K562 (cell line): ENCODE data around the gene PFKL.

Source experiments
- ATF7 ChIP-seq: fragments of 450-650 bp; IDR thresholded peaks from 2 replicates; pipeline ENCODE4 v1.7.1; 2014; ENCODE audit warnings: mild to moderate bottlenecking, moderate library complexity
- BRCA1 ChIP-seq, 2 experiments: fragments of 450-650 bp in 1 of 2; sonication (generic) in 1 of 2; formaldehyde crosslinking in 1 of 2; IDR thresholded peaks; 2 replicates each; pipeline versions ENCODE4 v1.5.0 to v1.6.1; 2017 to 2020; ENCODE audit warnings: mild to moderate bottlenecking in 1 of 2, missing genetic modification reagents in 1 of 2
- CC2D1A ChIP-seq: fragments of 450-650 bp; IDR thresholded peaks from 2 replicates; pipeline ENCODE4 v1.6.1; 2017; ENCODE audit warnings: mild to moderate bottlenecking
- CREB5 ChIP-seq: fragments of 250-450 bp; sonication (Bioruptor Pico); IDR thresholded peaks from 2 replicates; pipeline ENCODE4 v1.5.0; 2020; ENCODE audit warnings: mild to moderate bottlenecking
- CTCF ChIP-seq, 3 experiments: IDR thresholded peaks in 2 of 3; conservative IDR thresholded peaks in 1 of 3; 2 replicates each; pipeline ENCODE4 v1.5.1; 2011 to 2012; ENCODE audit warnings: low read length in 3 of 3, mild to moderate bottlenecking in 3 of 3, control low read depth in 2 of 3, improper control_type of control experiment in 1 of 3, inconsistent platforms in 1 of 3, low read depth in 1 of 3, mixed read lengths in 1 of 3, moderate library complexity in 1 of 3; ENCODE audit not compliant: insufficient read depth in 2 of 3
- EZH2 ChIP-seq: IDR thresholded peaks from 2 replicates; pipeline ENCODE4 v1.6.1; 2012; ENCODE audit warnings: low read depth, mild to moderate bottlenecking, inconsistent platforms, low read length, borderline replicate concordance
- KDM1A ChIP-seq, 2 experiments: fragments of 450-650 bp; IDR thresholded peaks; 2 replicates each; pipeline ENCODE4 v1.6.1; 2016; ENCODE audit warnings: mild to moderate bottlenecking in 2 of 2
- SPI1 ChIP-seq: IDR thresholded peaks from 2 replicates; pipeline ENCODE4 v1.6.1; 2011; ENCODE audit warnings: low read depth, low read length, control low read depth, borderline replicate concordance
- TAF1 ChIP-seq: IDR thresholded peaks from 2 replicates; pipeline ENCODE4 v1.6.1; 2011; ENCODE audit warnings: mild to moderate bottlenecking, low read length, moderate library complexity; ENCODE audit not compliant: insufficient read depth, control insufficient read depth, severe bottlenecking; ENCODE audit errors: extremely low read depth
- UBTF ChIP-seq, 2 experiments: IDR thresholded peaks; 2 replicates each; pipeline ENCODE4 v1.6.1; 2012; ENCODE audit warnings: improper control_type of control experiment in 2 of 2, low read depth in 2 of 2, low read length in 2 of 2, borderline replicate concordance in 1 of 2
- XRCC5 ChIP-seq: fragments of 200-400 bp; formaldehyde crosslinking; IDR thresholded peaks from 2 replicates; pipeline ENCODE4 v1.6.1; 2017; ENCODE audit warnings: low read depth, mild to moderate bottlenecking, low read length
- TF ChIP-seq, protein P1 (sequence below): fragments of 250-450 bp; sonication (Bioruptor Pico); IDR thresholded peaks from 2 replicates; pipeline ENCODE4 v1.8.0; 2021; ENCODE audit warnings: borderline replicate concordance, mild to moderate bottlenecking, moderate library complexity; ENCODE audit not compliant: poor library complexity, severe bottlenecking
- TF ChIP-seq, protein P2 (sequence below), 3 experiments: fragments of 200-800 bp in 1 of 3; sonication (Bioruptor generic) in 1 of 3; sonication (generic) in 1 of 3; formaldehyde crosslinking in 1 of 3; IDR thresholded peaks; 2 replicates each; pipeline versions ENCODE4 v1.6.1 to v1.8.0; 2016 to 2022; ENCODE audit warnings: mild to moderate bottlenecking in 2 of 3, missing compliant biosample characterization in 2 of 3, missing genetic modification characterization in 2 of 3, missing genetic modification reagents in 1 of 3
- TF ChIP-seq, protein P3 (sequence below): fragments of 150-350 bp; IDR thresholded peaks from 2 replicates; pipeline ENCODE4 v1.6.1; 2014; ENCODE audit warnings: low read depth, mild to moderate bottlenecking, low read length, borderline replicate concordance

DNA sequence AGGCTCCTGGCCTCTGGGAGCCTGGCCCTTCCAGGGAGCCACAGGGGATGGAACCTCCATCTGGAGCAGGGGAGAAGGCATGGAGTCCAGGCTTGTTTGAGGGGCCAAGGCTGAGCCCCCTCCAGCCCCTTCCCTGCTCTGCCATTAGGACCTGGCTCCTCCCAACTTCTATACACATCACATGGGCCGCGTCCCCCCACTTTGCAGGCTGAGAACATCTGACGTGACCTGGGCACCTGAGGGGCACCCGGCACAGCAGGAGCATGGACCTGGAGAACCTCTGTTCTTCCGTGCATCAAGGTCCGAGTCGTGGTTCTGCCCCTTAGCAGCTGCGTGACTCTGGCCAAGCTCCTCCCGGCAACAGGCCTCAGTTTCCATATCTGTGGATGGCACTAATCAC, 18.1 kb upstream of the PFKL start:
- TF ChIP-seq CTCF (IDR thresholded peaks at IDR 0.05 in 2 of 3, conservative IDR thresholded peaks at IDR 0.05 in 1 of 3; ENCODE audit: insufficient read depth in 2 of 3, low read depth in 1 of 3, low read length in 3 of 3) (no peak), CC2D1A (no peak), ATF7 (no peak), EZH2 (no peak), XRCC5 (no peak), KDM1A (IDR thresholded peaks at IDR 0.05) (no peak), SPI1 (no peak), BRCA1 (IDR thresholded peaks at IDR 0.05) (no peak), BRCA1 (CRISPR knock-in tag; IDR thresholded peaks at IDR 0.05) (no peak), CREB5 (CRISPR knock-in tag) (no peak), TAF1 (no peak), UBTF (IDR thresholded peaks at IDR 0.05; ENCODE audit: borderline replicate concordance in 1 of 2, low read depth in 2 of 2, low read length in 2 of 2) (no peak)
- TF ChIP-seq, protein P1, sequence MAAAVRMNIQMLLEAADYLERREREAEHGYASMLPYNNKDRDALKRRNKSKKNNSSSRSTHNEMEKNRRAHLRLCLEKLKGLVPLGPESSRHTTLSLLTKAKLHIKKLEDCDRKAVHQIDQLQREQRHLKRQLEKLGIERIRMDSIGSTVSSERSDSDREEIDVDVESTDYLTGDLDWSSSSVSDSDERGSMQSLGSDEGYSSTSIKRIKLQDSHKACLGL (CRISPR knock-in tag) = no peak
- TF ChIP-seq, protein P2, sequence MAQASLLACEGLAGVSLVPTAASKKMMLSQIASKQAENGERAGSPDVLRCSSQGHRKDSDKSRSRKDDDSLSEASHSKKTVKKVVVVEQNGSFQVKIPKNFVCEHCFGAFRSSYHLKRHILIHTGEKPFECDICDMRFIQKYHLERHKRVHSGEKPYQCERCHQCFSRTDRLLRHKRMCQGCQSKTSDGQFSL (CRISPR knock-in tag; IDR thresholded peaks at IDR 0.05) = no peak
- TF ChIP-seq, protein P2 (tag; IDR thresholded peaks at IDR 0.05) = no peak
- TF ChIP-seq, protein P3, sequence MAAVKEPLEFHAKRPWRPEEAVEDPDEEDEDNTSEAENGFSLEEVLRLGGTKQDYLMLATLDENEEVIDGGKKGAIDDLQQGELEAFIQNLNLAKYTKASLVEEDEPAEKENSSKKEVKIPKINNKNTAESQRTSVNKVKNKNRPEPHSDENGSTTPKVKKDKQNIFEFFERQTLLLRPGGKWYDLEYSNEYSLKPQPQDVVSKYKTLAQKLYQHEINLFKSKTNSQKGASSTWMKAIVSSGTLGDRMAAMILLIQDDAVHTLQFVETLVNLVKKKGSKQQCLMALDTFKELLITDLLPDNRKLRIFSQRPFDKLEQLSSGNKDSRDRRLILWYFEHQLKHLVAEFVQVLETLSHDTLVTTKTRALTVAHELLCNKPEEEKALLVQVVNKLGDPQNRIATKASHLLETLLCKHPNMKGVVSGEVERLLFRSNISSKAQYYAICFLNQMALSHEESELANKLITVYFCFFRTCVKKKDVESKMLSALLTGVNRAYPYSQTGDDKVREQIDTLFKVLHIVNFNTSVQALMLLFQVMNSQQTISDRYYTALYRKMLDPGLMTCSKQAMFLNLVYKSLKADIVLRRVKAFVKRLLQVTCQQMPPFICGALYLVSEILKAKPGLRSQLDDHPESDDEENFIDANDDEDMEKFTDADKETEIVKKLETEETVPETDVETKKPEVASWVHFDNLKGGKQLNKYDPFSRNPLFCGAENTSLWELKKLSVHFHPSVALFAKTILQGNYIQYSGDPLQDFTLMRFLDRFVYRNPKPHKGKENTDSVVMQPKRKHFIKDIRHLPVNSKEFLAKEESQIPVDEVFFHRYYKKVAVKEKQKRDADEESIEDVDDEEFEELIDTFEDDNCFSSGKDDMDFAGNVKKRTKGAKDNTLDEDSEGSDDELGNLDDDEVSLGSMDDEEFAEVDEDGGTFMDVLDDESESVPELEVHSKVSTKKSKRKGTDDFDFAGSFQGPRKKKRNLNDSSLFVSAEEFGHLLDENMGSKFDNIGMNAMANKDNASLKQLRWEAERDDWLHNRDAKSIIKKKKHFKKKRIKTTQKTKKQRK = no peak
